Measurements from ENCODE around the gene FAM20C.

GRCh38 chr7:273327-273726, 81.0 kb downstream of the FAM20C start:
- TF ChIP-seq CTCF (conservative IDR thresholded peaks at IDR 0.05; ENCODE audit: low read length) (no peak), EZH2phosphoT487 (IDR thresholded peaks at IDR 0.05; ENCODE audit: borderline replicate concordance, low read depth, low read length) (no peak)
